Stimulated activated CD4-positive, alpha-beta T cell treated with anti-CD3 and anti-CD28 coated beads, Interleukin-4, amount 100 ng/mL, for 4 hours (primary cell): ENCODE results near the gene CACNA2D3.
"Not testable (repeated sequence)": the region's sequence is repeated elsewhere in the genome, so short reads cannot be mapped to it uniquely, and the experiment has no call there.

ENCODE experiments used
- DNase-seq, 2 experiments: peaks; one replicate each; pipeline ENCODE4 v3.0.0-alpha.2; 2020

Gene CACNA2D3

DNA sequence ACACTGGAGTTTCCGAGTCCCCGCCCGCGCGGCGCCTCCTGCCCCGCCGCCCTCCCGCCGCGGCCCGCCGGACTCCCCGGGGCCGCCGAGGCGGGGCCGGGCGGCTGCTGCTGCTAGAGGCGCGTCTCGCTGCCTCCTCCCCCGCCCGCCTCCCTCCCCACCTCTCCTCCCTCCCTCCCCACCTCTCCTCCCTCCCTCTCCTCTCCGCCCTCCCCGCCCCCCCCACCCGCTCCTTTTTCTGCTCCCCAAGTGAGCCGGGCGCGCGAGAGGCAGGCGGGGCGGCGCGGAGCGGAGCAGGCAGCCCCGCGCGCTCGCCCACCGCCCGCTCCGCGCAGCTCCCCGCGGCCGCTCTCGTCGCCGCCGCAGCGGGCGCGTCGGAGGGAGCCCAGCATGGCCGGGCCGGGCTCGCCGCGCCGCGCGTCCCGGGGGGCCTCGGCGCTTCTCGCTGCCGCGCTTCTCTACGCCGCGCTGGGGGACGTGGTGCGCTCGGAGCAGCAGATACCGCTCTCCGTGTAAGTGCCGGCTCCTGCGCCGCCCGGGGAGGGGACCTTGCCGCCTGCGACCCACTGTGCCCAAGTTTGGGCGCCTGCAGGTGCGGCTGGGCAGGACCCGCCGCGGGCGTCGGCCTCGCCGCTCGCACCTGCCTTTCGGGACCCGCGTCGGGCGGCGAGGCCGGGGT lies at the start of gene CACNA2D3:
TSS of gene CACNA2D3 (plus strand) at position 229 of the 679 bp plus-strand sequence.
- no peak for DNase-seq

DNA sequence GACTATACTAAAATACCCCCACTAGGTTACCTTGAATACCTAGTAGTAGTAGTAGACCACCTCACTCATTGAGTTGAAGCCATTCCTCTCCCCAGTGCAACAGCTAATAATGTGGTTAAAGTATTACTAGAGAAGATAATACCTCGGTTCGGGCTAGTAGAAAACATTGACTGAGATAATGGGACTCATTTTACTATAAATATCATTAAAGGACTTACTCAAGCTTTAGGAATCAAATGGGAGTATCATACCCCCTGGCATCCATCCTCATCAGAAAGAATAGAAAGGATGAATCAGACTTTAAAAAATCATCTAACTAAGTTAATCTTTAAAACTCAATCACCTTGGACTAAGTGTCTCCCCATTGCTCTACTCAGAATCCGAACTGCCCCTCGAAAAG lies 49.0 kb upstream of the CACNA2D3 start:
- no peak for DNase-seq

DNA sequence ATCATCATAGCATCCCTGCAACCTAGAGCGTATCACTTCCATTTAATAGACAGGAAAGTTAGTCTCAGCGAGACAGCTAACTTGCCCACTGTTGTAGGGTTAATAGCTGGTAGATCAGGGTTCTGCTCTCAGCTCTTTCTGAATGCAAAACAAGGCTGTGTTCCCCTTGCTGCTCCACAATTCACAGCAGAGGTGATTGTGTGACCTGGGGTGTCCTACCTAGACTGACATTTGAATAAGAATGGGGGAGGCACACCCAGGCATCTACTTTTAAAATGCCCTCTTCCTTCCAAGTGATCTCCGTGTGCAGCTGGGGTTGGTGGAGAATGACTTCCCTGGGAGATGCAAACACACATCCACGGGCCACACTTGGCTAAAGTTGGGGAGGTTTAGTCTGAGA lies 43.0 kb upstream of the CACNA2D3 start:
- no peak for DNase-seq

DNA sequence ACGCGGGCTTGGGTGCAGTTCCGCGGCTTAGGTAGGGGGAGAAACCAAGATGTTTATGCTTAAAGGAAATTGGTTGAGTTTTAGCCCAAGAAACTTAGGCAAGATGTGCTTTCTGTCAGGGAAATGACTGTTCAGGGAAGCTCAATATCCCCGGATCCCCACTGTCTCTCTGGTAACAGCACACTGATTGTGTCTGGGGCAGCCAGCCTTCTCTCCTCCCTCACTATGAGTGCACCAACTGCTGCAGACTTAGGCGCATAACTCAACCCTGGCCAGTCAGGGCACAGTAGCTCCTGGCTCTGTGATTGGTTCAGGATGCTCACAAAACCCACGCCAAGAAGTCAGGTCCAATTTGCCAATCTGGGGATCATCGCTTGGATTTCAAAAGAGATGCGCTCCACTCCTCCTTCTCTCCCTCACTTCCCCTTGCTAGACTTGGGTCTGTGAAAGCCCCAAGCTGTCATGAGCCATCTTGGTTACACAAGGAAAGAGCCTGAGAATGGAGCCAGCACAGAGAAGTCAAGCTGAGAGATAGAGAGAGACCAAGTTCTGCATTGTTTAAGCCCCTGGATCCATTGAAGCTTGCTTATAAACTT lies 42.5 kb upstream of the CACNA2D3 start:
- no peak for DNase-seq

DNA sequence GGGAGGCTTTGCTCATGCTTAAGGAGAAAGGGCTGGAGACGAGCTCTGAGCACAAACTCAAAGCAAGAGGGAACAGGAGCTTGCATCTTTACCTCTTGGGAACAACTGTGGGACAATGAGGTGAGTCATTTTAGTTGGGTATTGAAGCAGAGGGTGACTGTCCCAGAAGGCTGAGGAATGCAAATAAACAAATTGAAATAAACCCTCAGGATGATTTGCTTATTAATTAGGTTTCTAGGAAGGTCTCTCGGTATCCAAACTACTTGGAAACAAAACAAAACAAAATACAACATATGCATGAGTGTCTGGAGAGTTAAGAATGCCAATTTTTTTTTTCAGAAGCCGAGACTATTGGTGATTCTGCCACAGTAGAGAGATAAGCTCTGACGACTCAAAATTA lies 38.4 kb upstream of the CACNA2D3 start:
- DNase-seq, result no peak

DNA sequence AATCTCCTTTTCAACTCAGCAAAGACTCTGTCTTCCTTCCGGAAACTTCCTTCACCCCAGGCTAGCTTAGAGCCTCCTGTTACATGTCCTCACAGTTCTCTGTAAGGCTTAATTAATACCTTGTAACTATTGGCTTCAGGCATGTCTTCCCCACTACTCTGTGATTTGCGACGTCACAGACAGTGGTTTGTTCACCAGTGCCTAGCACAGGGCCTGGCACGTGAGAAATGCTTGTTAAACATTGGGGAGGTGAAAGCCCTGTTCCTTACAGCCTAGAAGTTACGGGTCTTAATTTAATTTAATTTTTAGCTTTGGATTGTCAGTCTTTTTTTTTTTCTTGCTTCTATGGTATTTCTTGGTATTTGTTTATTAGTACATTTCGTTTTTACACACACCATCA lies 36.4 kb upstream of the CACNA2D3 start:
- no peak for DNase-seq

DNA sequence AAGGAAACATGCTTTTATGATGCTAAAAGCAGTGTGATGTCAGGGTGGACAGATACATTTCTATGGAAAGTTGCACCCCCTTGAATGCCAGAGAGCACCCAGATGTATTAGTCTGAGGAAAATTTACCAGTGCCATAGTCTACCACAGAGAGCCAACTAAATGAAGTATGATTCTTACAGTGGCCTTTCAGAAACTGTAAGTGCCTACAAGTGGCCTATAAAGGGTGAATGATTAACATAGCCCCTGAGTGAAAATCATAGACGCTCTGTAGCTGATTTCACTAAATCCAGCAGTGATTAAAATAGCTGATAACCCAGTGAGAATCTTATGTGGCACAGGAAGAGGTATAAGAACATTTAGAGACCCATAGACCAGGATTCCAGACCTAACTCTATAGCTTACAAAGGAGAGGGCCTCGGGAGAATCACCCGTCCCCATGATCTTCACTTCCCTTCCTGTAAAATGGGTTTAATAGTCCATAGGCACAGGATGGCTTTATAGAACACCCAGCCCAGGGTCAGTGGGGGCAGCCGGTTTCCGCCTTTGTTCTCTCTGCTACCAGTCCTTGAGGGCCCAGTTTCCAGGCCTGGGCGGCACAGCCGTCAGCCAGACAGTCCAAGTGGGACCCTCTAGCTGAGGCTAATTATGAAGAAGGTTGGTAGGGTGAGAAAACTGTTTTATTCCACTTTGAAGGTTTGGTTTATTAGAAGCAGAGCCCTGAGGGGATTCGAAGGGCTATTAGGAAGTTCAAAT lies 35.5 kb upstream of the CACNA2D3 start:
- DNase-seq, result no peak

DNA sequence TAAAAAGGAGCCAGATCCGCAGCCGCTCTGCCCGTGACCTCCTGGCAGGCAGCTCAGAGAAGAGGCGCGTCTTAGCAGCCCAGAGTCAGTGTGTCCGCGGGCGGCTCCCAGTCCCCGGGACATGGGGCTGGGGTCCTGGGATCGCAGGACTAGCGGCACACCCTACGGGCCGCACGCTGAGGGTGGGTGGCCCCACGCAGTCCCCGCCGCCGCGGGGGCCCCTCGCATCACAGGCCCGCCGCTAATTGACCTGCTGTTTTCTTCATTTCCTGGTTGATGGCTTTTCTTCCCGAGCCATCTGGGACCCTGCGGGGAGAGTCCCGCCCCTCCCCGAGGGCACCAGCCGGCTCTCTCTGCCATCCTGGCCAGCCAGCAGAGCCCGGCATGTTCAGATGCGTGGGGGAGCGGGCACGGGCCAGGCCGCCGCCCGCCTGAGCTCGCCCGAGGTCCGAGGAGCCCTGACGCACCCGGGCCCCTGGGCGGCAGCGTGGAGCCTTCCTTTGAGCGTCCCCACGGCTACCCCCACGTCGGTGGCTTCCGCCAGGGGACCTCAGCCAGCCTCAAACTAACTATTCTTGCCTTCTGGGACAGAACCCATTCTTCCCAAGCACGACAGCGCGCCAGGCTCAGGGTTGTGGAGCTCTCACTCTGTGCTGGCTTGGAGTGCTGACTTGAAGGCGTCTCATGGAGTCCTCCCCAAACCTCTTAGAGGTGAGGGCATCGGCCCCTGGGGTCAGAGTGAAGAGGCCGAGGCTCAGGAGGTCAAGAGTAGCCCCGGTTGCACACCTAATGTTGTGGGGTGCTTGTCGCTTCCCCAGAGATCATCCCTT lies 34.6 kb upstream of the CACNA2D3 start:
- DNase-seq, result no peak

DNA sequence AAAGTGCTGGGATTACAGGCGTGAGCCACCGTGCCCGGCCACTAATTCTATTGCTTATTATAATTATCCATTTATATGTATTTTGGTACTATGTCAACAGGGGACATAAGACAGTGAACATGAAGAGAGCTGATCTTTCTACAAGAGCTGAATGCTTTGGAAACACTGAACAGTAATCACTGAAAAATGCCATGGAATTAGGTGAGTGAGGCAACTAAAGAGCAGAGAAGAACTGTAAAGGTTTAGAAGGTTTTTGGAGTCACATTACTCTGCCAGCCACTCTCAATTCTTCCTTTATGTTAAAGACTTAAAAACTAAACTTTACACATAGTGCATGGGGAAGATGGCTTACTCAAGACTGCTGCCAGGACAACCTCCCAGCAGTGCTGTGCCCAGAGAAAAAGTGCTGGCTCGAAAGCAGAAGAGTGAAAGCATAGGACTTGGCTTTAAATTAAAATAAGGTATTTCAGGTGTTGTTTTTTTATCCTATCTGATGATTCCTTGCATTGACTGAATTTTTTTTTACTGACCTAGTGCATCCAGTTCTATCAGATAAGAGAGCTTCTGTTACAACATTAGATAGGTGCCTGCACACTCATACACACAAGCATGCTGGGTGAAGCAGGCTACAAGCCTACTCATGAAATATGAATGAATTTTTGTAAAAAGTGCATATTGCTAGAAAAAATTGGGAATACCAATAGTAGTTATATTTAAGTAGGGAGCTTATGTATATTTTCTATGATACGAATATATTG lies 28.7 kb upstream of the CACNA2D3 start:
- DNase-seq, result no peak

DNA sequence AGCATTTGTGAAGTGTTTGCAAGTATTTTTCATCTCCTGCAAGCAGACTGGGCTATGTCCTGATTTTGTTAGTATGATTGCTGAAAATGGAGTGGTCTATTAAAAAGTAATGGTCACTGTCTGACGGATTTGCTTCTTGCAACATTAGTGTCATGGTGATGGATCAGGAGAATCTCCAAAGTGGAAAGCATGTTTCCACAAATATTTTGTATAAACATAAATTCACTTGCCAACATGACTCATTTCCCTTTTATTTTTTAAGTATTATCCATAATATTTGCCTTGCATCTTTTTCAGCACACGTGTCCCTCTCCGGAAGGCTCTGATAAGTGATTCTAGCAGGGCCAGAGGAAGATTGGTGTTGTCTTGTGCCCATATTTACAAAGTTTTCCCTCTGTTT lies 27.4 kb upstream of the CACNA2D3 start:
- DNase-seq, result no peak

DNA sequence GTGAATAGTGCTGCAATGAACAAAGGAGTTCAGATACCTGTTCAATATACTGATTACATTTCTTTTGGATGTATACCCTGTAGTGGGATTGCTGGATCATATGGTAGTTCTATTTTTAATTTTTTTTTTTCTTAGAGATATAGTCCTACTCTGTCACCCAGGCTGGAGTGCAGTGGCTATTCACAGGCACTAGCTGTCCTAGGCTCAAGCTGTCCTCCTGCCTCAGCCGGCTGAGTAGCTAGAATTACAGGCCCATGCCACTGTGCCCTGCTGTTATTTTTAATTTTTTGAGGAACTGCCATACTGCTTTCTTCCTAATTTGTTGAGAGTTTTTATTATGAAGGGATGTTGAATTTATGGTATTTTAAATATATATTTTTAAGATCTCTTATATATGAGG lies 23.0 kb upstream of the CACNA2D3 start:
- no peak for DNase-seq

DNA sequence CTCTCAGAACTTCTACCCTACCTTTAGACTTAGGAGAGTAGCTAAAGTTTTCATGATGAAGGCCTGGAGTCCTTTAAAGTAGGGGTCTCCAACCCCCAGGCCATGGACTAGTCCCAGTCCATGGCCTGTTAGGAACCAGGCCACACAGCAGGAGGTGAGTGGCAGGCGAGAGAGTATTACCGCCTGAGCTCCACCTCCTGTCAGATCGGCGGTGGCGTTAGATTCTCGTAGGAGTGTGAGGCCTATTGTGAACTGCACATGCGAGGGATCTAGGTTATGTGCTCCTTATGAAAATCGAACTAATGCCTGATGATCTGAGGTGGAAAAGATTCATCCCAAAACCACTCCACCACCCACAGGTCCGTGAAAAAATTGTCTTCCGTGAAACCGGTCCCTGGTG lies 18.3 kb upstream of the CACNA2D3 start:
- DNase-seq, result no peak

DNA sequence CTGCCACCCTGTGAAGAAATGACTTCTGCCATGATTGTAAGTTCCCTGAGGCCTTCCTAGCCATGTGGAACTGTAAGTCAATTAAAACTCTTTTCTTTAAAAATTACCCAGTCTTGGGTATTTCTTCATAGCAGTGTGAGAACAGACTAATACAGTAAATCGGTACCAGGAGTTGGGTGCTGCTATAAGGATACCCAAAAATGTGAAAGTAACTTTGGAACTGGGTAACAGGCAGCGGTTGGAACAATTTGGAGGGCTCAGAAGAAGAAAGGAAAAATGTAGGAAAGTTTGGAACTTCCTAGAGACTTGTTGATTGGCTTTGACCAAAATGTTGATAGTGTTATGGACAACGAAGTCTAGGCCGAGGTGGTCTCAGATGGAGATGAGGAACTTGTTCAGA lies 6.2 kb upstream of the CACNA2D3 start:
- not testable (repeated sequence) for DNase-seq

DNA sequence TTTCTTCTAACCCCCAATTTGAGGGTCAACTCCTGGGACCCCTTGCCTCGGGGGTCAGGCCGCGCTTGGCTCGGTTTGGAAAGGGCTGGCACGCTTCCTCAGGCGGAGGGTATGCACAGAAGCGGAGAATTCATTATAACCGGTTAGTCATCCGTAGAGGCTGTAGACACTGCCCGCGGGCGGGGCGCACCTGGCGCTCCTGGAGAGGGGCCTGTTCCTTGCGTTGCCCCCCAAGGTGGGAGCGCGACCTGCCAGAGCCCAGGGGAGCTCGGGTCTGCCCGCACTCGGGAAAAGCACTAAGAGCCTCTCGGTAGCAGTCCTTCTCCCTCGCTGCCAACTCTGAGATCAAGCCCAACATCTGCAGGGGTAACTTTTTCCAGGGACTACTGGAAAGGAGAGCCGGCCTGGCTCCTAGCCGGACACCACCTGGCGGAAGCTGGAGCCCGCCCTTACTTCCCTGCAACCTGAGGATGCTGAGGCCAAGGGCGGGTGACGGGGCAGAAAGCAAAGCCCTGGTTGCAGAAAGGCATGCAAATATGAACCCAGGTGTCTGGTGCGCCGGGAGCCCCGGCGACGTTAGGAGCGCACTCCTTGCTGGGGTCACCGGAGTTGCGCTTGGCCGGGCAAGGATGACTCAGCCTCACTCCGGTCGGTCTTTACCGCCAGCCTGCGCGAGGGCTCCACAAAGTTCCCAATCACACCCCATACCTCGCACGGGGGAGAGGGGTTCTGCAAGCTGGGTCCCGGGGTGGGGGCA lies 1.5 kb upstream of the CACNA2D3 start:
- DNase-seq, result no peak

DNA sequence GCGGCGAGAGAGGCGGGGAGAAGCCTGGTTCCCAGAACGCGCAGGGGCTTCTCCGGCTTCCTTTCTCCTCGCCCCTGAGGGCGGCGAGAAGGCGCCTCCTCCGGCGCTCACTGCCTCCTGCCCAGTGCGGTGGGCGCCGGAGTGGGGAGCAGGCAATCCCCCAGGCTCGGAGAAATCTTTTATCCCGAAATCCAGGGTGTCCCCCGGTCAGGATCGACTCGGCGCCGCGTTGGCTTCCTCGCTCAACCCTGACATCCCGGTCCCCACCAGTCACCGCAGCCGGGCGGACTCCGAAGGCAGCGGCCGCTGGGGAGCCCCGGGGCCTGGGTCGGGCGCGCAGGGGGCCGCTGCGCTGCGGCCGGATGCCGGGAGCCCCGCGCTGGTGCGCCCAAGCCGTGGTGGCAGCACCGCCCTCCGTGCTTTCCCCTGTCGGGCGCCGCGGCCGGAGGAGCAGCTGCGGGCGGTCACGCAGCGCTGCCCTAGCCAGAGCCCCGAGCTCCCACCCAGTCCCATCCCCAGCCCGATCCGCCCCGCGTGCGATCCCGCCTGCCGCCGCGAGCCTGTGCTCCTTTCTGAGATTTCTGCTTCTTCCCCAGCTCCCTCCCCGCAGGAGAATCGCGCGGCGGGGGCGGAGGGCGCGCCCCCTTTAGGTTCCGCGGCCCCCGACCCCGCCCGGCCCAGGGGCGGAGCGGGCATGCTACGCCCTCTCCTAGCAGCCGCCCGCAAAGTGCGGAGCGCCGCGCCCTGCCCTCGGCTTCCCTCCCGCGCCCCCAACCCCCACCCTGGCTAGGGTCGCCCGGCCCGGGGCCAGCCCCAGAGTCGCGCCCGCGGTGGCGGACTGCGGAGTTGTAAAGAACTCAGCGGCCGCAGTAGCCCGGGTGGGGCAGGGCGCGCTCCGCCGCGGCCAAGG lies 683 bp upstream of the CACNA2D3 start:
- DNase-seq, result no peak

DNA sequence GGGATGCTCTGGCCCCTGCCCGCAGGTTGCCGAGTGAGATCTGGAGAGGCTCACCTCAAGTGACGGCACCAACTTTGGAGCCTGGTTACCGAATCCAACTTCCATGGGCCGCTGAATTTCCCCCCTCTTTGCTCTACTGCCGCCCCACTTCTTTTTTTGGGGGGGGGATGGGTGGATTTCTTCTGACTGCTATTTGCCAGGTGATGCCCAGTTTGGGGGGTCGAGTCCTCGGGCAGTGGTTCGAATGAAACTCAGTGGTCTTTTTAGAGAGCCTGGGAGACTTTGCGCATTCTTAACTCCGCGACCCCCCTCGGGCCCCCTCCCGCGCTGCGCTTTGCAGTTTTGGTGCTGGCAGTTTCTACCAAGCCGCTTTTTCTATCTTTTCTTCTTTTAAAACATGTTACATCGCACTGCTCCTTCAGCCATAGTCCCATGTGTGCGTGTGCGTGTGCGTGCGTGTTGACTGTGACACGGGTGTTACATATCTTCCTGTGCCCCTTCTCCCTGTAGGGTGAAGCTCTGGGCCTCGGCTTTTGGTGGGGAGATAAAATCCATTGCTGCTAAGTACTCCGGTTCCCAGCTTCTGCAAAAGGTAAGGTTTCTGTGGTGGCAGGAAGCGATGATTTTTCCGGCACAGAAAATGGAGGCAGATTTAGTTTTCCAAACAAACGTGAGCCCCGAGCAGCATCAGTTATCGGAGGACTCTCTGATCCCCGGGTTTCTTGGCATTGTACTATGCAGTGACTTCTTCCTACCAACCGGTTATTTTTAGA lies 837 bp downstream of the CACNA2D3 start:
- DNase-seq, result no peak

DNA sequence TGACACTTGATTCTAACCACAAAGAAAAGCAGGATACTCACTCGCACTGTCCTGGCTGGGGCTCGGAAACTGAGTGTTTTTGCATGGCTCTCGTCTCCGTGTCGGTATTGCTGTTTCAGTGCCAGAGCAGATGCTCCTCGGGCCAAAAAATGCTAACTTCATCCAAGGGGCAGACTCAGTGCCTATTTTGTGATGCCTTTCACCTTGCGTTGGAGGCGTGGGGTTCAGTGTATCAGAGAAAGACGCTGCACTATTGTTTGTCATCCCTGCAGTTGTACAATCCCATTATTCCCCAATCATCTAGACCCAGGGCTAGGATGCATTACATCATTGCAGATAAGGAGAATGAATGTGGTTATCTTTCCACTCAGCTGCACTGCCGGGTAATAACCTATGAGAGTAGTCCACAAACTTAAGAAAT lies 1.4 kb downstream of the CACNA2D3 start:
- DNase-seq, result no peak

DNA sequence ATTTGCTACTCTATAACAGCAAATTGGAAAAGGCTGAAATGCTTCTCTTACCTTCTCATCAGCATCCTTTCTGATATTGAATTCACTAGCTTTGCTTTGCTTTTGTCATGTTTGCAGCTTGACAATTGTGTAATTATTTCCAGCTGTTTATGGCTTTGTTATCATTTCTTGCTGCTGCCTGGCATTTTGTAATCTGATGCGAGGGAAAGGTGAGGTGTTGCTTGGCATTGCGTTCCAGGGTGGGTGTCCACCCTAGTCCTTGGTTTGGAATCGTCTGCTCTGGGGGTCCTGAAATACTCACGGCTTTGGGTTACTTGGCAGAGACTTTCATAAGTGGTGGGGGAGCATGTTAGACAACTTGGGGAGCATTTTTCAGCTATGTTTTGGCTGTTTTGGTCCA lies 2.9 kb downstream of the CACNA2D3 start:
- no peak for DNase-seq

DNA sequence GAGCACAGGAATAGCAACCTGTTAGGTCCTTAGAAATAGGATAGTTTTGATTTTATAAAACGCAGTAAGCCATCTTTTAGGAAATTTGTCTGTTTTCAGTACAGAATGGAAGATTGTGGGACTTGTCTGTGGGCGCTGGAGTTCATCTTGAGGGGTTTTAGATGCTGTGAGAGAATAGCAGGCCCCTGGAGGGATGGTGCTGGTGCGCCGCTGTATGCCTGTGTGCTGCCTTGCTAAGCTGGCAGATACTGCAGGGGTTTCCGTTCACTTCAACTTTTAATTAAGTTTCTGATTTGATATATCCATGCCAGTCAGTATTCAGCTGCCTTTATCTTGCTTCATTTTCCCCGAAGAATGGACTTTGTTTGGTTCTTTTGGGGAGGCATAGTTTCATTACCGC lies 4.2 kb downstream of the CACNA2D3 start:
- DNase-seq, result no peak

DNA sequence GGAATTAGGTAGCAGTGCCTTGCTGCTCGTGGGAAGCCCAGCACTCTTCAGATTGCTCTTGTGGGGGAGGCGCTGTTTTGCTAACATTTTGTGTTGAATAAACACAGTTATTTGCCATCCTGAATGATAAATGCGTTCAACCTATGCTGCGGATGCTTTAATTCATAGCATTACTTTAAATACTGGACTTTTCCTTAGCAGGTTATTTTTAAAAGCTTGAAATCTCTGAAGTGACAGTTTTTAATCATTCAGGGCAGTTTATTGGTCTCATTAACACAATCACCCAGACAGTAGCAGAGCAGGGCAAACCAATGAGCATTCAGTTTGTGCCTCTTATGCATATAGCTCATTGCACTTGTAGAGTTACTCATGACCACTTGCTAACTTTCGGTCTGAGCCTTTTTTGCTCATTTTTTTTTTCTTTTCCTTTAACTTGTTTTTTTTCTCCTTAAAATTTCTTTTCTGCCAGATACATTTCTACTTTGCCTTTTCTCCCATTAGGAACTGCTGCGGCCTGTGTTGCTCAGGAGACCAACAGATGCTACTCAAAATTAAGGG lies 5.2 kb downstream of the CACNA2D3 start:
- no peak for DNase-seq
